Small intestine (tissue), 7 donors: ENCODE data around the gene KIAA0513. TPM values are rescaled to one million over a fixed set of nuclear protein-coding genes. Genes with fewer than 3 reads are reported as not detected.

Experiments used
- DNase-seq, 2 donors: peaks; one replicate each; pipeline versions ENCODE4 v3.0.0 to v3.0.0-alpha.2; 2013
- FAIRE-seq: peaks from 2 replicates; lab custom pipeline; 2012; peaks lifted over from hg19 to GRCh38; lab: Jason Lieb, UNC
- H3K27ac ChIP-seq, 3 donors: one replicate each; pipeline ENCODE4 v1.5.1; 2013; ENCODE audit warnings: low read length in 2 of 3, mild to moderate bottlenecking in 2 of 3, control low read depth in 1 of 3, inconsistent platforms in 1 of 3, low read depth in 1 of 3, moderate library complexity in 1 of 3
- H3K27me3 ChIP-seq, 3 donors: one replicate each; pipeline ENCODE4 v1.6.1; 2013; ENCODE audit warnings: low read length in 3 of 3, inconsistent platforms in 1 of 3; ENCODE audit not compliant: control insufficient read depth in 3 of 3, insufficient read depth in 3 of 3
- H3K36me3 ChIP-seq, 3 donors: one replicate each; pipeline ENCODE4 v1.6.1; 2013; ENCODE audit warnings: low read length in 3 of 3, inconsistent platforms in 1 of 3, low read depth in 1 of 3, mild to moderate bottlenecking in 1 of 3, moderate library complexity in 1 of 3; ENCODE audit not compliant: control insufficient read depth in 3 of 3, insufficient read depth in 2 of 3
- H3K4me1 ChIP-seq, 3 donors: one replicate each; pipeline ENCODE4 v1.6.1; 2013; ENCODE audit warnings: low read length in 2 of 3, inconsistent platforms in 1 of 3, low read depth in 1 of 3, mild to moderate bottlenecking in 1 of 3, moderate library complexity in 1 of 3; ENCODE audit not compliant: control insufficient read depth in 3 of 3, insufficient read depth in 2 of 3
- H3K4me3 ChIP-seq, 3 donors: one replicate each; pipeline ENCODE4 v1.5.1; 2013; ENCODE audit warnings: low read length in 3 of 3, control low read depth in 1 of 3, inconsistent platforms in 1 of 3, low read depth in 1 of 3, mild to moderate bottlenecking in 1 of 3, moderate library complexity in 1 of 3
- H3K9me3 ChIP-seq, 2 donors: one replicate each; pipeline ENCODE4 v1.6.1; 2013; ENCODE audit warnings: low read depth in 1 of 2, low read length in 1 of 2; ENCODE audit not compliant: control insufficient read depth in 2 of 2, insufficient read depth in 1 of 2
- WGBS, 3 donors: extraction: QIAGEN DNeasy Blood & Tissue Kit; methylation state at CpG; one replicate each; pipeline ENCODE4 v1.1.7; 2013; 5-methylcytosine and 5-hydroxymethylcytosine counted together
- polyA plus RNA-seq, 4 donors: library from polyadenylated mRNA; stranded (reverse) in 3 of 4; unstranded in 1 of 4; fragments of 200-250 nt in 3 of 4; fragments of 120-200 nt in 1 of 4; gene quantifications; one replicate each; pipeline versions ENCODE4 v1.2.1 to v1.2.3, GENCODE V29; 2013
- donor health status: healthy with polysubstance abuse.
- donor health status: control.
- donor health status: control.
- donor health status: Bipolar disorder and iron deficiency.
- donor health status: healthy.

Gene KIAA0513
- polyA plus RNA-seq, 4 donors, result 2.9 to 8.1 (median 5.1) TPM

DNA sequence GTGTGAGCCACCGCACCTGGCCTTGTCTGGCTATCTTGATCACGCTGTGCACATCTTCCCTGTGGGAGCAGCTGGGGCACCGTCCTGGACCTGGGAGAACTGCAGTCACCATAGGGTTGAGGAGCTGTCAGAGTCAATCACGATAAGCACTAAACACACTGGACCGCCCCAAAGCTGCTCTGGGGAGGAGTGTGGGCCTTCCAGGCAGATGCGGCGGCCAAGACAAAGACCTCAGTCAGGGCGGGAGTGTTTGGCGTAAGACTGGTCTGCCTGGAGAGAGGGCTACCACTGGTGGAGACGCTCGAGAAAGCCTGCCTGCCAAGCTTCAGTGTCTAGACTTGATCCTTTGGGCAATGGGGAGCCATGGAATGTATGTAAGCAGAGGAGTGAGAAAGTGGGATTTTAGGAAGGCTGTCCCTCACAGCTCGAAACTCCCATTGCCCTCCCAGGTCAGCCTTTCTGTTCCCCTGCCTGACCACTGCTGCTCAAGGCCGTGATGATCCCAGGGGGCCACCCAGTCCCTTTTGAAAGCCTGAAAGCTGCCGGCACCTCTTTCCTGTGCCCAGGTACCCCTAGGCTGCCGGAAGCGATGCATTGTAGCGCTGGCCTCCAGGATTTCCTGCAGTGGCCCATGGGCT lies 114.0 kb downstream of the KIAA0513 start:
- WGBS, 3 donors, result 78 to 86% (median 84%) methylated on average over 17 of the region's 17 CpGs
- H3K36me3 ChIP-seq, result no peaks in the 10 kb centered on the region
- no peak overlapping the region for H3K27ac ChIP-seq
- FAIRE-seq, result no peak
- peaks cover 0 to 7% of the 10 kb centered on the region in 2 donors for H3K9me3 ChIP-seq
- no peak overlapping the region for H3K4me3 ChIP-seq
- H3K4me1 ChIP-seq, result peaks cover 0 to 30% (median 0%) of the 10 kb centered on the region in 3 donors
- H3K27me3 ChIP-seq, result no peaks in the 10 kb centered on the region
- no peak for DNase-seq

DNA sequence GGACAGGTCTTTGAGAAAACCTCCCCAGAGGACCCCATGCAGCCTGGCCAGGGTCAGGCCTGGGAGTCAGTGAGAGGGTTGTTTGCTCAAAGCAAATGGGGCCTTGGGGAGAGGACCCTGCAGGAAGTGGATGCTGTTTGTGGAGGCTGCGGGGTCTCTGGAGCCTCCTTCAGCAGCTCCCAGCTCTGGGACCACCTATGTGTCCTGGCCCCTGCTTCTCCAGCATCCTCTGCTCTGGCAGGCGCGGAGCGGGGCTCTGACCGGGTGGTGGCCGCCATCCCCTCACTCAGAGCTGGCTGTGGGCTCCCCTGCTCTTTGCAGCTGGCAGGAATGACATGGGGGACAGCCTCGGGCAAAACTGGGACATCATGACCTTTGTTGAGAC lies 114.5 kb downstream of the KIAA0513 start:
- Histone ChIP-seq H3K9me3 (peaks cover 0 to 7% of the 10 kb centered on the region in 2 donors), H3K27ac (no peak overlapping the region), H3K4me3 (no peak overlapping the region), H3K36me3 (no peaks in the 10 kb centered on the region), H3K4me1 (peaks cover 0 to 25% (median 0%) of the 10 kb centered on the region in 3 donors), H3K27me3 (no peaks in the 10 kb centered on the region)
- 78 to 88% (median 88%) methylated on average over 7 of the region's 7 CpGs for WGBS, 3 donors
- FAIRE-seq, result no peak
- no peak for DNase-seq

DNA sequence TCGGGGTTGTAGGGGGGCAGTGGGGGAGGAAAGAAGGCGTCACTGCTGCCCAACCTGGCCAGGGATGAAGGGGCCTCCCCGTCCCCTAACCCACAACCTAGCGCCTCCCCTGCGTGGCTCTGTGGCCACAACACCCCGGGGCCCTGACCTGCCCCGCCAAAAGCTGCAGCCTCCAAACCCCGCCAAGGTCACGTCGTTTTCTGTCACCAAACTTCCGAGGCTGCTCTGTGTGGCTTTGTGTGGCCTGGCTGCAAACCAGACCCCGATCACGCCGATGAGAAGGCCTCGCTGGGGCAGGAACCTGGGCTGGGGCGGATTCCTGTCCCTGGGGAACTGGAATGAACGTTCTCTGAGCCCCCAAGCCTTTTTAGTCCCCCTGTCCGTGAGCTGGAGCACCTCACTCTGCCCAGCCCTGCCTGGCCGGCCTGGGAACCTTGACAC lies 115.2 kb downstream of the KIAA0513 start:
- WGBS, 3 donors, result 70 to 78% (median 71%) methylated on average over 19 of the region's 19 CpGs
- FAIRE-seq, result no peak
- H3K27me3 ChIP-seq, result no peaks in the 10 kb centered on the region
- no peaks in the 10 kb centered on the region for H3K36me3 ChIP-seq
- no peak for DNase-seq
- peaks cover 0 to 7% of the 10 kb centered on the region in 2 donors for H3K9me3 ChIP-seq
- H3K27ac ChIP-seq, result no peak overlapping the region
- no peak overlapping the region for H3K4me3 ChIP-seq
- peaks cover 0 to 18% (median 0%) of the 10 kb centered on the region in 3 donors for H3K4me1 ChIP-seq

Other genes starting within 250 kb of the KIAA0513 start
- gene CRISPLD2, start 207.8 kb upstream of the KIAA0513 start, polyA plus RNA-seq, result 10 to 100 TPM in 1 of 4 donors, 1 to 10 TPM in 2, under 1 TPM in 1; 0.89 to 31.4 (median 4.9) TPM
- gene ZDHHC7, start 16.3 kb upstream of the KIAA0513 start, polyA plus RNA-seq, result 10 to 100 TPM; 16.5 to 57.5 (median 27.2) TPM
- 1 to 10 TPM in 1 of 4 donors, under 1 TPM in 2, not detected in 1; 0.04 to 3.0 (median 0.19) TPM for gene CIBAR2, start 84.7 kb downstream of the KIAA0513 start, polyA plus RNA-seq